HEK293 (cell line): ENCODE results near the gene GCH1.

Source experiments
- CTCF ChIA-PET: fragments of 350-600 bp; formaldehyde crosslinking; extraction: SDS; loops from one replicate; lab custom pipeline; 2021; ENCODE audit warnings: antibody characterized with exemption; lab: Yijun Ruan, JAX
- POLR2A ChIA-PET: fragments of 300-600 bp; formaldehyde crosslinking; extraction: SDS; loops from one replicate; lab custom pipeline; 2020; ENCODE audit warnings: antibody characterized with exemption, inconsistent platforms; lab: Yijun Ruan, JAX
- H3K27ac ChIP-seq: fragments of 200-500 bp; sonication (Bioruptor generic); 2 replicates; pipeline ENCODE4 v1.5.1; 2014; ENCODE audit warnings: low read depth, low read length, control low read depth, inconsistent platforms; ENCODE audit errors: extremely low read depth
- H3K36me3 ChIP-seq, 2 experiments: fragments of 200-500 bp in 1 of 2; sonication (Bioruptor generic) in 1 of 2; 1 replicate in 1 of 2; 2 replicates in 1 of 2; pipeline ENCODE4 v1.5.1; 2014 to 2017; ENCODE audit warnings: inconsistent platforms in 2 of 2, low read length in 2 of 2; ENCODE audit not compliant: control insufficient read depth in 2 of 2, insufficient read depth in 1 of 2
- H3K4me1 ChIP-seq: fragments of 200-500 bp; sonication (Bioruptor generic); 2 replicates; pipeline ENCODE4 v1.5.1; 2014; ENCODE audit warnings: mild to moderate bottlenecking, low read length, inconsistent platforms; ENCODE audit not compliant: control insufficient read depth, insufficient read depth
- H3K4me3 ChIP-seq: 2 replicates; pipeline ENCODE4 v1.5.1; 2011; ENCODE audit warnings: low read depth, mild to moderate bottlenecking, control low read depth, low read length, moderate library complexity
- H3K9me3 ChIP-seq: fragments of 200-500 bp; sonication (Bioruptor generic); 2 replicates; pipeline ENCODE4 v1.5.1; 2014; ENCODE audit warnings: low read depth, low read length, inconsistent platforms; ENCODE audit not compliant: control insufficient read depth, insufficient read depth
- HOXA7 ChIP-seq: sonication (generic); formaldehyde crosslinking; IDR thresholded peaks from 2 replicates; pipeline ENCODE4 v1.8.1; 2022; ENCODE audit warnings: missing genetic modification reagents, borderline replicate concordance
- HOXC10 ChIP-seq: sonication (generic); formaldehyde crosslinking; IDR thresholded peaks from 2 replicates; pipeline ENCODE4 v1.8.1; 2023; ENCODE audit warnings: mild to moderate bottlenecking, missing genetic modification reagents
- KLF7 ChIP-seq: fragments of 450-650 bp; formaldehyde crosslinking; IDR thresholded peaks from 2 replicates; pipeline ENCODE4 v1.5.1; 2016; ENCODE audit warnings: missing biosample characterization, missing genetic modification characterization, borderline replicate concordance
- PRDM6 ChIP-seq: fragments of 450-650 bp; formaldehyde crosslinking; IDR thresholded peaks from 2 replicates; pipeline ENCODE4 v1.5.1; 2017; ENCODE audit warnings: missing biosample characterization, missing genetic modification characterization
- SCRT2 ChIP-seq: fragments of 450-650 bp; formaldehyde crosslinking; IDR thresholded peaks from 2 replicates; pipeline ENCODE4 v1.5.1; 2016; ENCODE audit warnings: missing biosample characterization, missing genetic modification characterization
- ZBTB17 ChIP-seq: fragments of 450-650 bp; formaldehyde crosslinking; IDR thresholded peaks from 2 replicates; pipeline ENCODE4 v1.5.1; 2016; ENCODE audit warnings: missing biosample characterization, missing genetic modification characterization
- ZNF175 ChIP-seq: fragments of 450-650 bp; formaldehyde crosslinking; IDR thresholded peaks from 2 replicates; pipeline ENCODE4 v1.5.1; 2016; ENCODE audit warnings: missing biosample characterization, missing genetic modification characterization
- ZNF223 ChIP-seq: fragments of 450-650 bp; formaldehyde crosslinking; IDR thresholded peaks from 2 replicates; pipeline ENCODE4 v1.5.1; 2016; ENCODE audit warnings: missing biosample characterization, missing genetic modification characterization
- ZNF248 ChIP-seq: fragments of 450-650 bp; formaldehyde crosslinking; IDR thresholded peaks from 2 replicates; pipeline ENCODE4 v1.5.1; 2017; ENCODE audit warnings: missing biosample characterization, missing genetic modification characterization
- ZNF26 ChIP-seq: fragments of 450-650 bp; formaldehyde crosslinking; IDR thresholded peaks from 2 replicates; pipeline ENCODE4 v1.5.1; 2016; ENCODE audit warnings: missing biosample characterization, missing genetic modification characterization
- ZNF404 ChIP-seq: fragments of 450-650 bp; formaldehyde crosslinking; IDR thresholded peaks from 2 replicates; pipeline ENCODE4 v1.5.1; 2017; ENCODE audit warnings: missing biosample characterization, missing genetic modification characterization
- ZNF501 ChIP-seq: fragments of 450-650 bp; formaldehyde crosslinking; IDR thresholded peaks from 2 replicates; pipeline ENCODE4 v1.5.1; 2016; ENCODE audit warnings: missing biosample characterization, missing genetic modification characterization
- ZNF561 ChIP-seq: fragments of 450-650 bp; IDR thresholded peaks from 2 replicates; pipeline ENCODE4 v1.5.1; 2018; ENCODE audit warnings: missing biosample characterization, missing genetic modification characterization, borderline replicate concordance
- ZNF785 ChIP-seq: fragments of 450-650 bp; formaldehyde crosslinking; IDR thresholded peaks from 2 replicates; pipeline ENCODE4 v1.5.1; 2016; ENCODE audit warnings: missing biosample characterization, missing genetic modification characterization

GCH1 gene

GRCh38 chr14:54889919-54890318, 12.7 kb downstream of the GCH1 start:
- TF ChIP-seq ZNF223 (tag by site-specific recombination) (no peak), PRDM6 (tag by site-specific recombination) (peak; percentile 50; the same call in 1 of the 2 replicates)
- Histone ChIP-seq H3K4me3 (no peak overlapping the region), H3K27ac (no peak overlapping the region), H3K36me3 (no peaks in the 10 kb centered on the region), H3K9me3 (no peaks in the 10 kb centered on the region), H3K4me1 (peaks cover 14% of the 10 kb centered on the region; the same call in 1 of the 2 replicates)
- CTCF ChIA-PET = interaction anchor here (0.7 kb wide), 2 partner anchors 42 to 119 kb away, joined by 3 read pairs; no protein-coding TSS in a partner anchor
- POLR2A ChIA-PET = no interaction called here

GRCh38 chr14:54882521-54882920, 20.1 kb downstream of the GCH1 start:
- ChIA-PET POLR2A (no interaction called here), CTCF (interaction anchor here (0.6 kb wide), 1 partner anchor 481 kb away, joined by 5 read pairs; no protein-coding TSS in a partner anchor)
- H3K27ac ChIP-seq = no peak overlapping the region
- no peak overlapping the region for H3K4me3 ChIP-seq
- no peaks in the 10 kb centered on the region for H3K36me3 ChIP-seq
- H3K9me3 ChIP-seq = no peaks in the 10 kb centered on the region
- no peaks in the 10 kb centered on the region for H3K4me1 ChIP-seq
- no peak for TF ChIP-seq ZNF561
- no peak for TF ChIP-seq HOXC10 (CRISPR knock-in tag)
- TF ChIP-seq ZNF175 (tag by site-specific recombination) = no peak
- no peak for TF ChIP-seq ZNF26 (tag by site-specific recombination)
- TF ChIP-seq, all 188 proteins: peak for 0

- H3K4me3 ChIP-seq = no peak overlapping the region
- no peak for TF ChIP-seq KLF7 (tag by site-specific recombination)
- TF ChIP-seq ZBTB17 (tag by site-specific recombination) = peak; percentile 44; the same call in 1 of the 2 replicates
- TF ChIP-seq, all 188 proteins: peak for 1
- Histone ChIP-seq H3K27ac (no peak overlapping the region), H3K9me3 (no peaks in the 10 kb centered on the region), H3K36me3 (no peaks in the 10 kb centered on the region), H3K4me1 (peaks cover under 1% of the 10 kb centered on the region; the same call in 1 of the 2 replicates)
- ChIA-PET CTCF (interaction anchor here (0.7 kb wide), 1 partner anchor 108 kb away, joined by 3 read pairs; no protein-coding TSS in a partner anchor), POLR2A (no interaction called here)
Measured at GRCh38 chr14:54881761-54882401, 20.7 kb downstream of the GCH1 start.

GRCh38 chr14:54881235-54881760, 21.3 kb downstream of the GCH1 start:
- no peaks in the 10 kb centered on the region for H3K36me3 ChIP-seq
- no peak overlapping the region for H3K4me3 ChIP-seq
- POLR2A ChIA-PET = no interaction called here

More at GRCh38 chr14:54881235-54881760, 21.3 kb downstream of the GCH1 start:
- TF ChIP-seq ZNF501 (tag by site-specific recombination) = no peak
- TF ChIP-seq SCRT2 (tag by site-specific recombination) = 0 out of 2 replicates have a peak, but pooled peaks have one; percentile 16
- no peak for TF ChIP-seq ZNF404
- no peak for TF ChIP-seq HOXA7 (CRISPR knock-in tag)
- TF ChIP-seq ZNF248 (tag by site-specific recombination) = no peak
- TF ChIP-seq ZNF785 (tag by site-specific recombination) = no peak
- H3K9me3 ChIP-seq = no peaks in the 10 kb centered on the region
- H3K27ac ChIP-seq = no peak overlapping the region
- H3K4me1 ChIP-seq = peaks cover 3% of the 10 kb centered on the region; the same call in 1 of the 2 replicates
- CTCF ChIA-PET = interaction anchor here (0.7 kb wide), 1 partner anchor 107 kb away, joined by 3 read pairs; no protein-coding TSS in a partner anchor
